ENCODE results near the gene MTFR1L. TPM values are rescaled to one million over a fixed set of nuclear protein-coding genes. Genes with fewer than 3 reads are reported as not detected.

The MTFR1L gene
- polyA plus RNA-seq, 2 of the 4 experiments (the other 2 are of a cell fraction) = 26.1 TPM

DNA sequence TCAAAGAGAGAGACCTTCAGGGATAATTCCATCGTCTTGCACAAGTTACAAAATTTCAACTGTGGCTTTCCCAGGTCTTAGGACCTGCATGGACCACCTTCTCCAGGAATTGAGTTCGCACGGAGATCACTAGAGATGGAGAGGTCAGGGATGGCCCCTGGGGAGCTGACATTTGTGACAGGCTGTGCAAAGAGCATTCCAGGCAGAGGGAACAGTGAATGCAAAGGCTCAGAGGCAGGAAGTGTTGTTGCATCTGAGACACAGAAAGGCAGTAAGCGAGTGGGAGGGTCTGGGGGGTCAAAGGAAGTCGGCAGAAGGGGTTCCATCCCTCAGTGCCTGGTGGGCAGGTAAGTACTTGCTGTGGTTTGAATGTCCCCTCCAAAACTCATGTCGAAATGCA, 29.3 kb upstream of the MTFR1L start (continued):
- no peak for TF ChIP-seq CBX2 (IDR thresholded peaks at IDR 0.05; ENCODE audit: borderline replicate concordance, low read depth)
- TF ChIP-seq SREBF2 (IDR thresholded peaks at IDR 0.05) = no peak
- no peak for TF ChIP-seq MAZ (IDR thresholded peaks at IDR 0.05; ENCODE audit: borderline replicate concordance, low read depth, low read length)
- TF ChIP-seq HOXA7 (CRISPR knock-in tag; IDR thresholded peaks at IDR 0.05) = no peak
- TF ChIP-seq PHF8 (IDR thresholded peaks at IDR 0.05; ENCODE audit: borderline replicate concordance, low read depth) = no peak
- TF ChIP-seq ZC3H11A (IDR thresholded peaks at IDR 0.05) = no peak

DNA sequence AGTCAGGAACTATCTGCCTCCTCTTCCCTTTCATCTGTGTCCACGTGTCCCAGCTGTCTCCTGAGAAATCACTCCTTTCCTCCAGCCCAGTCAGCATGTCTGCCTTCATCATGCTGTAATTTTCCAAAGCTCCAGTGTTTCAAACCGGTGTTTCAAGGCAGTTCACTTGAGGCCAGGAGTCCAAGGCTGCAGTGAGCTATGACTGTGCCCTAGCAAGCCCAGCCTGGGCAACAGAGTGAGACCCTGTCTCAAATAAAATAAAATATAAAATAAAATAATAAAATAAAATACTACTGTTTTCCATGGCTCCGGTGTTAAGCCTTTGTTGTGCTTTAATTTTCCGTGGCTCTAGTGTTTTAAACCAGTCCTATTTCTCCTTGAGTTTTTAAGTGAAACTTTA, 27.6 kb upstream of the MTFR1L start:
- ChIA-PET POLR2A (no interaction called here), CTCF (interaction anchor here (1.4 kb wide), 1 partner anchor 184 kb away, joined by 4 read pairs; no protein-coding TSS in a partner anchor)

DNA sequence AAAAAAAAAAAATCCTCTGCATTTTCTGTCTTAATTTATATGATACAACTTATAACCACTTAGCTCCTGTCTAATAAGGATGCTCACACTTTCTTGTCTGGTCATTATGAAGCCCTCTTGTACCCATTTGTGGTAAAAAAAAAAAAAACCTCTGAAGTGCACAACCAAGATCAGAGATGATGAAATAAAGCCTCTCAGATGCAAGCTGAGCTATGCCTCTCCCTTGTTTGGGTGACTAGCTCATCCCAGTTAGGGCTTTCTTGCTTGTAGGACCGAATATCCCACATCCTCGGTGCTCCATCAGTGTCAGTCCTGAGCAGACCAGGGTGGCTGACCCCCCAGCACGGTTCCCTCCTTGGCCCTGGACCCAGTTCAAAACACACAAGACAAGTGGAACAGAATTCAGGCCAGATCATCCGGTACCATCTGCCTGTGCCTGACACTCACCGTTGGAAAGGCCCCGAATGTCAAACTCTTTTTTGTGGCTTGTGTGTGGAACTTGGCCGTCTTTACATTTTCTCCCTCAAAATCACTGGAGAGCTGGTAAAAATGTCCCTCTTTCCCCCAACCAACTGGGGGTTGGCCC, 26.1 kb upstream of the MTFR1L start:
- ChIA-PET POLR2A (no interaction called here), CTCF (interaction anchor here (1.0 to 2.1 kb wide), 3 partner anchors 143 to 296 kb away, joined by 3 to 5 read pairs (median 3); no protein-coding TSS in a partner anchor)
- no peak for FAIRE-seq
- no peak for ATAC-seq
- Histone ChIP-seq H3K9me3 (no peaks in the 10 kb centered on the region), H3K4me2 (no peak overlapping the region), H3K4me3 (no peak overlapping the region), H3K4me1 (no peaks in the 10 kb centered on the region), H3K27ac (no peak overlapping the region)
- WGBS (ENCODE audit: missing lambda C conversion rate) = 81% methylated on average over 7 of the region's 7 CpGs
- no peak for DNase-seq (ENCODE audit: low read depth in 1 of 2, low spot score in 1 of 2)
- no peak for TF ChIP-seq MAFK (IDR thresholded peaks at IDR 0.05; ENCODE audit: partially characterized antibody)
- TF ChIP-seq, protein P1, sequence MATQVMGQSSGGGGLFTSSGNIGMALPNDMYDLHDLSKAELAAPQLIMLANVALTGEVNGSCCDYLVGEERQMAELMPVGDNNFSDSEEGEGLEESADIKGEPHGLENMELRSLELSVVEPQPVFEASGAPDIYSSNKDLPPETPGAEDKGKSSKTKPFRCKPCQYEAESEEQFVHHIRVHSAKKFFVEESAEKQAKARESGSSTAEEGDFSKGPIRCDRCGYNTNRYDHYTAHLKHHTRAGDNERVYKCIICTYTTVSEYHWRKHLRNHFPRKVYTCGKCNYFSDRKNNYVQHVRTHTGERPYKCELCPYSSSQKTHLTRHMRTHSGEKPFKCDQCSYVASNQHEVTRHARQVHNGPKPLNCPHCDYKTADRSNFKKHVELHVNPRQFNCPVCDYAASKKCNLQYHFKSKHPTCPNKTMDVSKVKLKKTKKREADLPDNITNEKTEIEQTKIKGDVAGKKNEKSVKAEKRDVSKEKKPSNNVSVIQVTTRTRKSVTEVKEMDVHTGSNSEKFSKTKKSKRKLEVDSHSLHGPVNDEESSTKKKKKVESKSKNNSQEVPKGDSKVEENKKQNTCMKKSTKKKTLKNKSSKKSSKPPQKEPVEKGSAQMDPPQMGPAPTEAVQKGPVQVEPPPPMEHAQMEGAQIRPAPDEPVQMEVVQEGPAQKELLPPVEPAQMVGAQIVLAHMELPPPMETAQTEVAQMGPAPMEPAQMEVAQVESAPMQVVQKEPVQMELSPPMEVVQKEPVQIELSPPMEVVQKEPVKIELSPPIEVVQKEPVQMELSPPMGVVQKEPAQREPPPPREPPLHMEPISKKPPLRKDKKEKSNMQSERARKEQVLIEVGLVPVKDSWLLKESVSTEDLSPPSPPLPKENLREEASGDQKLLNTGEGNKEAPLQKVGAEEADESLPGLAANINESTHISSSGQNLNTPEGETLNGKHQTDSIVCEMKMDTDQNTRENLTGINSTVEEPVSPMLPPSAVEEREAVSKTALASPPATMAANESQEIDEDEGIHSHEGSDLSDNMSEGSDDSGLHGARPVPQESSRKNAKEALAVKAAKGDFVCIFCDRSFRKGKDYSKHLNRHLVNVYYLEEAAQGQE (IDR thresholded peaks at IDR 0.05) = no peak
- TF ChIP-seq TP53 (CRISPR knock-in tag; IDR thresholded peaks at IDR 0.05) = no peak
- TF ChIP-seq RCOR1 (IDR thresholded peaks at IDR 0.05; ENCODE audit: low read depth, low read length) = no peak
- no peak for TF ChIP-seq NPAS2 (CRISPR knock-in tag; IDR thresholded peaks at IDR 0.05; ENCODE audit: borderline replicate concordance)
- no peak for TF ChIP-seq POLR2AphosphoS2 (conservative IDR thresholded peaks at IDR 0.05; ENCODE audit: low read length)
- no peak for TF ChIP-seq KDM5A (IDR thresholded peaks at IDR 0.05)
- TF ChIP-seq HDAC2 (IDR thresholded peaks at IDR 0.05) = no peak
- TF ChIP-seq RFX5 (IDR thresholded peaks at IDR 0.05) = no peak
- no peak for TF ChIP-seq ZNF302 (CRISPR knock-in tag; IDR thresholded peaks at IDR 0.05)
- TF ChIP-seq MYC (IDR thresholded peaks at IDR 0.05; ENCODE audit: borderline replicate concordance, low read length) = no peak
- no peak for TF ChIP-seq JUN (IDR thresholded peaks at IDR 0.05)
- TF ChIP-seq NFE2L2 (conservative IDR thresholded peaks at IDR 0.05; ENCODE audit: low read length) = no peak
- TF ChIP-seq HOXB5 (CRISPR knock-in tag; IDR thresholded peaks at IDR 0.05) = no peak
- TF ChIP-seq, protein P2, sequence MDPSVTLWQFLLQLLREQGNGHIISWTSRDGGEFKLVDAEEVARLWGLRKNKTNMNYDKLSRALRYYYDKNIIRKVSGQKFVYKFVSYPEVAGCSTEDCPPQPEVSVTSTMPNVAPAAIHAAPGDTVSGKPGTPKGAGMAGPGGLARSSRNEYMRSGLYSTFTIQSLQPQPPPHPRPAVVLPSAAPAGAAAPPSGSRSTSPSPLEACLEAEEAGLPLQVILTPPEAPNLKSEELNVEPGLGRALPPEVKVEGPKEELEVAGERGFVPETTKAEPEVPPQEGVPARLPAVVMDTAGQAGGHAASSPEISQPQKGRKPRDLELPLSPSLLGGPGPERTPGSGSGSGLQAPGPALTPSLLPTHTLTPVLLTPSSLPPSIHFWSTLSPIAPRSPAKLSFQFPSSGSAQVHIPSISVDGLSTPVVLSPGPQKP (IDR thresholded peaks at IDR 0.05; ENCODE audit: low read depth, low read length) = no peak
- TF ChIP-seq CBX8 (IDR thresholded peaks at IDR 0.05) = no peak

More for the DNA sequence above, 27.6 kb upstream of the MTFR1L start:
- Histone ChIP-seq H3K4me3 (no peak overlapping the region), H3K27ac (no peak overlapping the region), H3K4me2 (no peak overlapping the region), H3K4me1 (peaks cover 4% of the 10 kb centered on the region; the same call in 2 of the 3 replicates), H3K9me3 (no peaks in the 10 kb centered on the region)
- no peak for FAIRE-seq
- TF ChIP-seq, protein P3, sequence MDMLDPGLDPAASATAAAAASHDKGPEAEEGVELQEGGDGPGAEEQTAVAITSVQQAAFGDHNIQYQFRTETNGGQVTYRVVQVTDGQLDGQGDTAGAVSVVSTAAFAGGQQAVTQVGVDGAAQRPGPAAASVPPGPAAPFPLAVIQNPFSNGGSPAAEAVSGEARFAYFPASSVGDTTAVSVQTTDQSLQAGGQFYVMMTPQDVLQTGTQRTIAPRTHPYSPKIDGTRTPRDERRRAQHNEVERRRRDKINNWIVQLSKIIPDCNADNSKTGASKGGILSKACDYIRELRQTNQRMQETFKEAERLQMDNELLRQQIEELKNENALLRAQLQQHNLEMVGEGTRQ (IDR thresholded peaks at IDR 0.05) = no peak
- TF ChIP-seq FOSB (CRISPR knock-in tag; IDR thresholded peaks at IDR 0.05) (no peak), CBX8 (IDR thresholded peaks at IDR 0.05) (no peak), PHF8 (IDR thresholded peaks at IDR 0.05; ENCODE audit: borderline replicate concordance, low read depth) (no peak), RNF2 (IDR thresholded peaks at IDR 0.05; ENCODE audit: borderline replicate concordance, low read depth) (no peak), CBX2 (IDR thresholded peaks at IDR 0.05; ENCODE audit: borderline replicate concordance, low read depth) (no peak)
- TF ChIP-seq, protein P1 (IDR thresholded peaks at IDR 0.05) = no peak
- no peak for DNase-seq (ENCODE audit: low read depth in 1 of 2, low spot score in 1 of 2)
- 72% methylated on average over 4 of the region's 4 CpGs for WGBS (ENCODE audit: missing lambda C conversion rate)
- no peak for ATAC-seq
